OCI-LY3 (cell line): ENCODE results near the gene GCG.

ENCODE experiments used
- H2AFZ ChIP-seq: fragments of 200-600, 300-600 bp; shearing (Covaris generic); 2 replicates; pipeline ENCODE4 v1.6.0; 2014; ENCODE audit warnings: antibody characterized with exemption, low read depth, low read length
- H3K27ac ChIP-seq: fragments of 200-600, 300-600 bp; sonication (generic); 2 replicates; pipeline ENCODE4 v1.5.1; 2014; ENCODE audit warnings: mild to moderate bottlenecking, low read length, moderate library complexity, mixed read lengths
- H3K27me3 ChIP-seq: fragments of 200-600, 300-600 bp; sonication (generic); 2 replicates; pipeline ENCODE4 v1.6.1; 2014; ENCODE audit warnings: low read depth, low read length, mixed read lengths
- H3K36me3 ChIP-seq: fragments of 200-600, 300-600 bp; sonication (generic); replicated peaks from 2 replicates; pipeline ENCODE3; 2014; ENCODE audit warnings: low read depth, low read length, mixed read lengths
- H3K4me1 ChIP-seq: fragments of 300-600, 200-600 bp; sonication (generic); 2 replicates; pipeline ENCODE4 v1.6.1; 2014; ENCODE audit warnings: low read length, mixed read lengths
- H3K4me2 ChIP-seq: fragments of 200-600, 300-600 bp; sonication (generic); 2 replicates; pipeline ENCODE4 v1.6.1; 2014; ENCODE audit warnings: low read length, mixed read lengths
- H3K4me3 ChIP-seq: fragments of 300-600, 200-600 bp; sonication (generic); 2 replicates; pipeline ENCODE4 v1.5.1; 2014; ENCODE audit warnings: antibody characterized with exemption, mild to moderate bottlenecking, low read length, moderate library complexity
- H3K79me2 ChIP-seq: fragments of 300-600, 200-600 bp; shearing (Covaris generic); 2 replicates; pipeline ENCODE4 v1.6.1; 2014; ENCODE audit warnings: mild to moderate bottlenecking, low read length, mixed read lengths
- H3K9ac ChIP-seq: fragments of 300-600, 200-600 bp; shearing (Covaris generic); 2 replicates; pipeline ENCODE4 v1.6.0; 2014; ENCODE audit warnings: mild to moderate bottlenecking, low read length, moderate library complexity
- H3K9me3 ChIP-seq: fragments of 200-600, 300-600 bp; shearing (Covaris generic); 2 replicates; pipeline ENCODE4 v1.6.1; 2014; ENCODE audit warnings: low read length, mixed read lengths; ENCODE audit not compliant: insufficient read depth
- H4K20me1 ChIP-seq: fragments of 200-600, 300-600 bp; sonication (generic); 2 replicates; pipeline ENCODE4 v1.6.1; 2016; ENCODE audit warnings: low read length, mixed read lengths; ENCODE audit not compliant: insufficient read depth
- CTCF ChIP-seq: fragments of 200-600, 300-600 bp; sonication (generic); IDR thresholded peaks from 2 replicates; pipeline ENCODE4 v1.5.1; 2014; ENCODE audit warnings: antibody characterized with exemption, low read length, low read depth
- EZH2phosphoT487 ChIP-seq: fragments of 200-600 bp; shearing (Covaris generic); IDR thresholded peaks from 2 replicates; pipeline ENCODE4 v1.6.1; 2018; ENCODE audit warnings: antibody characterized with exemption, mixed run types, low read depth

Gene GCG

GRCh38 chr2:162152147-162152546 is at the start of gene GCG:
Gene GCG, minus strand, starts transcription at chr2:162152247. Its CDS starts 3,069 bp downstream, at chr2:162149178.
- H4K20me1 ChIP-seq: no peaks in the 10 kb centered on the region
- H2AFZ ChIP-seq: no peak within 1 kb of the TSS
- H3K4me3 ChIP-seq: no peak within 1 kb of the TSS

GRCh38 chr2:162200636-162201035 is 48.6 kb upstream of the GCG start:
- no peaks in the 10 kb centered on the region for H3K4me1 ChIP-seq
- no peak overlapping the region for H3K9ac ChIP-seq
- no peaks in the 10 kb centered on the region for H3K9me3 ChIP-seq
- H3K4me3 ChIP-seq: no peak overlapping the region
- H3K4me2 ChIP-seq: no peak overlapping the region
- no peaks in the 10 kb centered on the region for H4K20me1 ChIP-seq
- TF ChIP-seq CTCF (no peak), EZH2phosphoT487 (no peak)
- H3K27ac ChIP-seq: no peak overlapping the region
- H3K27me3 ChIP-seq: 0 out of 2 replicates have a peak, but pooled peaks cover 2% of the 10 kb centered on the region
- no peaks in the 10 kb centered on the region for H3K79me2 ChIP-seq
- H2AFZ ChIP-seq: no peak overlapping the region
- H3K36me3 ChIP-seq: no peaks in the 10 kb centered on the region

More at GRCh38 chr2:162152147-162152546, at the start of gene GCG:
- H3K9ac ChIP-seq: no peak within 1 kb of the TSS
- peaks cover 5% of the 10 kb centered on the region; the same call in 1 of the 2 replicates for H3K4me1 ChIP-seq
- H3K9me3 ChIP-seq: no peaks in the 10 kb centered on the region
- H3K27me3 ChIP-seq: peaks cover 31% of the 10 kb centered on the region
- H3K36me3 ChIP-seq: no peaks in the 10 kb centered on the region
- no peak within 1 kb of the TSS for H3K27ac ChIP-seq
- H3K4me2 ChIP-seq: no peak within 1 kb of the TSS
- H3K79me2 ChIP-seq: no peaks in the 10 kb centered on the region
- TF ChIP-seq EZH2phosphoT487: no peak
- no peak for TF ChIP-seq CTCF

GRCh38 chr2:162199913-162200312 is 47.9 kb upstream of the GCG start:
- TF ChIP-seq CTCF (no peak), EZH2phosphoT487 (no peak)
- 0 out of 2 replicates have a peak, but pooled peaks cover 2% of the 10 kb centered on the region for H3K27me3 ChIP-seq
- H3K9ac ChIP-seq: no peak overlapping the region
- no peak overlapping the region for H2AFZ ChIP-seq
- no peak overlapping the region for H3K27ac ChIP-seq
- no peaks in the 10 kb centered on the region for H4K20me1 ChIP-seq
- no peaks in the 10 kb centered on the region for H3K4me1 ChIP-seq
- no peak overlapping the region for H3K4me3 ChIP-seq
- H3K4me2 ChIP-seq: no peak overlapping the region
- H3K79me2 ChIP-seq: no peaks in the 10 kb centered on the region
- H3K9me3 ChIP-seq: no peaks in the 10 kb centered on the region
- no peaks in the 10 kb centered on the region for H3K36me3 ChIP-seq

GRCh38 chr2:162198239-162198638 is 46.2 kb upstream of the GCG start:
- no peak for TF ChIP-seq CTCF
- no peak for TF ChIP-seq EZH2phosphoT487
- Histone ChIP-seq H4K20me1 (no peaks in the 10 kb centered on the region), H3K9me3 (no peaks in the 10 kb centered on the region), H2AFZ (no peak overlapping the region), H3K4me3 (no peak overlapping the region), H3K27me3 (0 out of 2 replicates have a peak, but pooled peaks cover 2% of the 10 kb centered on the region), H3K79me2 (no peaks in the 10 kb centered on the region), H3K9ac (no peak overlapping the region), H3K4me2 (no peak overlapping the region), H3K36me3 (no peaks in the 10 kb centered on the region), H3K27ac (no peak overlapping the region), H3K4me1 (no peaks in the 10 kb centered on the region)
